ENCODE data around the gene ATF1.
"Not testable (repeated sequence)": the region's sequence is repeated elsewhere in the genome, so short reads cannot be mapped to it uniquely, and the experiment has no call there.

The ATF1 gene

DNA sequence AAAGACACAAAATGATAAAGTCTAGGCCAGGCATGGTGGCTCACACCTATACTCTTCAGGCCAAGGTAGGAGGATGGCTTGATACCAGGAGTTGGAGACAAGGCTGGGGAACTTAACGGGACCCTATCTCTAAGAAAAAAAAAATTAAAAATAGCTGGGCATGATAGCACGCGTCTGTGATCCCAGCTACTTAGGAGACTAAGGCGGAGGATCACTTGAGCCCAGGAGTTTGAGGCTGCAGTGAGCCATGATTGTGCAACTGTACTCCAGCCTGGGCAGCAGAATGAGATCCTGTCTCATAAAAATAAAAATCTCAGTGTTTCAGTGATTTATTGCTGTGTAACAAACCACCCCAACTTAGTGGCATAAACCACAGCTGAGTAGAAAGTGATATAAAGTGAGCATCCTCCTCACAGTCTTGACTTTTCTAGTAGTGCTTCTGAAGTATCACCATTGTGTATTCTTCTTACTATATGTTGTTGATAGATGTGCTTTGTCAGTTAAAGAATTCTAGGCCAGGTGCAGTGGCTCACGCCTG lies 10.6 kb upstream of the ATF1 start:
- DNase-seq, result no peak

DNA sequence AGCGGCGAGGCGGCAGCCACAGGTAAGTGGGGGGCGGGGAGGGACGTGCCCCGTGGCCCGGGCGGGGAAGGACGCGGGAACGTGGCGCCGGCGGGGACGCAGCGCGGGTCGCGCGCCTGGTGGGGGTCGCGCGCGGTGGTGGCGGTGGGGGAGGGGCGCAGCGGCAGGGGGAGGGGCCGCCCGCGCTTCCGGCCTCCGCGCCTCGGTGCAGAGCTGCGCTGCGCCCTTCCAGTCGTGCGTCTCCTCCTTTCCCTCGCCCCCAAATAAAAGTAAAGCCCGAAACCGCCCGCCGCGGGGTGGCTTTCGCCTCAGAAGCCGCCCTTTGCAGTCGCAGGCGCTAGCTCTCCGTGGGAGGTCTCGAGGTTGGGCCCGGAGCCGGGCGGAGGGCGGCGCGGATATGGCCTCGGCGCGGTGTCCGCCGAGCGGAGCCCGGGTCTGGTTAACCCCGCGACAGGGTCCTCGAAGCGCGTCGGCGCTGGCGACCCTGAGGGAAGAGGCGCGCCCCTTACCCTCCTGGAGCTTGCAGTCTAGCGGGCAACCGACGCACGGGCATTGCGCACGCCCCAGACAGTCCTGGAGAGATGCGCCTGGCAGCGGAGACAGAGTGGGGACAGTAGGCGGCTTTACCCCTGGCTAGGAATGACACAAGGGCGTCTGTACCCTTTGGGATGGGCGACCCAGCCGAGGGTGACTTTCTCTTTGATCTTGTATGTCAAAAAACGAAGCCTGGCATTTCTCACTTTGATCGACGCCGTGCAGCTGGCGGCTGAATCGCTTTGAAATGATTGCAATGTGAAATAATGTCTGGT lies 589 bp downstream of the ATF1 start:
- DNase-seq, result peak; percentile 69

DNA sequence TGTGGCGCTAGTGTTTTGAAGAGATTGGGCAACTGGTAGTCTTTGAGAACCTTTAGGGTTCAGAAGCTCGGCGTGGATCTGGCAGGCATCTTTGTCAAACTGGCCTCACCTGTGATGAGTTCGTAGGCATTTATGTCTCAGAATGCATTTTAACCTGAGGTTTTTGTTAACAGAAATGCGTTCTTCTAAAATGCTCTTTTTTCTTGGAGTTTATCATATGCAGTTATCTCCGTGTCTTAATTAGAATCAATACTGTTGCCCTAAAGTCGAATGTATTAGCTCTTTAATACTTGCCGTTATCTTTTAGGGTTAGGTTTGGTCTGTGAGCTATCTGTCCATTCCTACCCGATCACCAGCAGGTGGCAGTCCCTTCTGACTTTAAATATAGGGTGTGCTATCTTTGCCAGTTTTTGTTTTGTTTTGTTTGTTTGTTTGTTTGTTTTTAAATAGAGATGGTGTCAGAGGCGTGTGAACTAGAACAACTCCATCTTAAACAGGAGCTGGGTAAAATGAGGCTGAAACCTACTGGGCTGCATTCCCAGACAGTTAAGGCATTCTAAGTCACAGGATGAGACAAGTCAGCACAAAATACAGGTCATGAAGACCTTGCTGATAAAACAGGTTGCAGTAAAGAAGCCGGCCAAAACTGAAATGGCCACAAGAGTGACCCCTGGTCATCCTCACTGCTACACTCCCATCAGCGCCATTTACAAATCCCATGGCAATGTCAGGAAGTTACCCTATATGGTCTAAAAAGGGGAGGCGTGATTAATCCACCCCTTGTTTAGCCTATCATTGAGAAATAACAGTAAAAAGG lies 1.4 kb downstream of the ATF1 start:
- DNase-seq, result no peak

DNA sequence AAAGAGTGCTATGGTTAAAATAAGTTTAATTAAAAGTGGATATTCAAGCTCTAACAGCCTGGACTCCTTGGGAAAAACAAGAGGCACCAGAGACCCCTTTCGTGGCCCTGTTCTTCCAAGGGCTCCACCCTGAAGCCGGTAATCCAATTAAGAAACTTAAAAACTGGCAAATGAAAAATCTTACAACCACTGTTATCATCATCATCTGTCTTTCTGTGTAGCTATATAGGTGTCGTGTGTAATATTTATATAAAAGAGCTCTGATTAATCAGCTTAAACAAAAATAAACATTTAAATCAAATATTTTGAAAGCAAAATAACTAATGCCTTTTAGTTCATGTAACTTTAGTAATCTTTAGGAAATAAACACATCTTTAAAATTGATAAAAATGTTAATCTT lies 4.5 kb downstream of the ATF1 start:
- no peak for DNase-seq

DNA sequence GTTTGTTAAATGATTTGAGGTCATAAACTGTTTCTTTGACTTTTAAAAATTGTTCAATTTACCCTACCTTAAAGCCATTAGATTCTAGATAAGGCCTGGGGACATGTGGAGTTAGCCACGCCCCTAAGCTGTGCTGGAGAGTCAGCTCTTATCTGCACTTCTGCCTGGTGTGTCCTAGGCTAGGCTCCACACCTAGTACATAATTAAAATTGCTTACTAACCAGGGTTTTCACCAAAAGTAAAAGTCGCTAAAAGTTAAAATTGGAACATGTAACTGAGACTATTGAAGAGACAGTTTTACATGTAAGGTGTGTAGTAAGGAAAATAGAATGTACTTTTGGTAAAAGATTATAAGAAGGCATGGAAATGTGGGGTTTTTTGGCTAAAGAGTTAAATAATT lies 4.9 kb downstream of the ATF1 start:
- DNase-seq, result not testable (repeated sequence)

DNA sequence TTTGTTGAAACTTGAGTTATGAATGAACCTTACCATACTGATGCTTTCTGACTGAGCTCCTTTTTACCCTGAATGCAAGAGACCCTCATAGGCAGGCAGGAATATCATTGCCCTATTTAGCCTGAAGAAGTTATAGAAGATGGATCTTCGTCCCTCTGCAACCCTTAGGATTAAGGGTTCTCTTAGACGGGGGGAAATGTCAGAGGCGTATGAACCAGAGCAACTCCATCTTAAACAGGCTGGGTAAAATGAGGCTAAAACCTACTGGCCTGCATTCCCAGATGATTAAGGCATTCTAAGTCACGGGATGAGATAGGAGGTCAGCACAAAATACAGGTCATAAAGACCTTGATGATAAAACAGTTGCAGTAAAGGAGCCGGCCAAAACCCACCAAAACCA lies 7.5 kb downstream of the ATF1 start:
- no peak for DNase-seq

DNA sequence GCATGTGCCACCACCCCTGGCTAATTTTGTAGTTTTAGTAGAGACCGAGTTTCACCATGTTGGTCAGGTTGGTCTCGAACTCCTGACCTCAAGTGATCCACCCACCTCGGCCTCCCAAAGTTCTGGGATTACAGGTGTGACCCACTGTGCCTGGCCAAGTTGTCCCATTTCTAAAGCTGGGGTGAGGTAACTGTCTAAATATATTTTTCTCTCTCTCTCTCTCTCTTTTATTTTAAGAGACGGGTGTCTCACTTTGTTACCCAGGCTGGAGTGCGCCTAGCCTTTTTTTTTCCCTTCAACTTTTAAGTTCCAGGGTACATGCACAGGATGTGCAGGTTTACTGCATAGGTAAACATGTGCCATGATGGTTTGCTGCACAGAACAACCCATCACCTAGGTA lies 8.6 kb downstream of the ATF1 start:
- no peak for DNase-seq

DNA sequence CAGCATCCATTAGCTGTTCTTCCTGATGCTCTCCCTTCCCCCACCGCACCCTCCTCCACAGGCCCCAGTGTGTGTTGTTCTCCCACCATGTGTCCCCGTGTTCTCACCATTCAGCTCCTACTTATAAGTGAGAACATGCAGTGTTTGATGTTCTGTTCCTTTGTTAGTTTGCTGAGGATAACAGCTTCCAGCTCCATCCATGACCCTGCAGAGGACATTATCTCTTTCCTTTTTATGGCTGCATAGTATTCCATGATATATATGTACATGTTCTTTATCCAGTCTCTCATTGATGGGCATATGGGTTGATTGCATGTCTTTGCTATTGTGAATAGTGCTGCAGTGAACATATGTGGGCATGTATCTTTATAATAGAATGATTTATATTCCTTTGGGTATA lies 9.0 kb downstream of the ATF1 start:
- no peak for DNase-seq

DNA sequence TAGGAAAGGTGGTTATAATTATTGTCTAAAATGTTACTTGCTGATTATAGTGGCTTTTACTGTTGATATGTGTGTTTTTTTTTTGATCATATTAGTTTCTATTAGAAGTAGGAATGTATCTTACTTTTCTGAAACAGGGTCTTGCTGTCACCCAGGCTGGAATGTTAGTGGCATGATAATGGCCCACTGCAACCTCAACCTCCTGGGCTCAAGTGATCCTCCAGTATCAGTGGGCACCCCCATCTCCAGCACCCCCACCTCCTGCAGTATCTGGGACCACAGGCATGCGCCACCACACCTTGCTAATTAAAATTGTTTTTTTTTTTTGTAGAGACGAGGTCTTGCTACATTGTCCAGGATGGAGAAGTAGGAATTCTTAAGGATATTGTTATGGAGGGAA lies 11.3 kb downstream of the ATF1 start:
- DNase-seq, result no peak

DNA sequence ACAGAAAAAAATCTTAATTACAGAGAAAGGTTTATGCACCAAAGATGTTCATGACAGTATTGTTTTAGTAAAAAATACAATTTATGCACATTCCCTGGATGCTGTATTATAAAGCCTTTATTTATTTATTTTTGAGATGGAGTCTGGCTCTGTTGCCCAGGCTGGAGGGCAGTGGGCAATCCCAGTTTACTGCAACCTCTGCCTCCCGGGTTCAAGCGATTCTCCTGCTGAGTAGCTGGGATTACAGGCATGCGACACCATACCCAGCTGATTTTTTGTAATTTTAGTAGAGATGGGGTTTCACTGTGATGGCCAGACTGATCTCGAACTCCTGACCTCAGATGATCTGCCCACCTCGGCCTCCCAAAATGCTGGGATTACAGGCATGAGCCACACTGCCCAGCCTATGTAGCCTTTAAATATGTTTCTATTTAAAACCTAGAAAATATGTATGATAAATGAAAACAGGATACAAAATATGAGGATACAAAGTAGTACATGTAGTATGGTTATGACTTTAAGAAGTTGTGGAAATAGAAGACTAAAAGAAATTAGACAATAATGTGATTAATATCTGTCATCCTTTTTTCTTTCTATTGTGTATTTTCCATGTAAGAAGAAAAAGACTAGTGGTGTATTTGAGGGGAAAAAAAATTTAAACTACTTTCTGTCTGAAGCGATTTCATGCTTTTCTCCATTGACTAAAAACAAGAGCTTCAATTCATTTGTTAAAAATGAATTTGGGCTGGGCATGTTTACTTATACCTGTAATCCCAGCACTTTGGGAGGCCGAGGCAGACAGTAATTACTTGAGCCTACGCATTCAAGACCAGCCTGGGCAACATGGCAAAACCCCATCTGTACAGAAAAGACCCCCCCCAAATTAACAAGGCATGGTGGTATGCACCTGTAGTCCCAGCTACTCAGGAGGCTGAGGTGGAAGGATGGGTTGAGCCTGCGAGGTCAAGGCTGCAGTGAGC lies 13.1 kb downstream of the ATF1 start:
- DNase-seq, result no peak

DNA sequence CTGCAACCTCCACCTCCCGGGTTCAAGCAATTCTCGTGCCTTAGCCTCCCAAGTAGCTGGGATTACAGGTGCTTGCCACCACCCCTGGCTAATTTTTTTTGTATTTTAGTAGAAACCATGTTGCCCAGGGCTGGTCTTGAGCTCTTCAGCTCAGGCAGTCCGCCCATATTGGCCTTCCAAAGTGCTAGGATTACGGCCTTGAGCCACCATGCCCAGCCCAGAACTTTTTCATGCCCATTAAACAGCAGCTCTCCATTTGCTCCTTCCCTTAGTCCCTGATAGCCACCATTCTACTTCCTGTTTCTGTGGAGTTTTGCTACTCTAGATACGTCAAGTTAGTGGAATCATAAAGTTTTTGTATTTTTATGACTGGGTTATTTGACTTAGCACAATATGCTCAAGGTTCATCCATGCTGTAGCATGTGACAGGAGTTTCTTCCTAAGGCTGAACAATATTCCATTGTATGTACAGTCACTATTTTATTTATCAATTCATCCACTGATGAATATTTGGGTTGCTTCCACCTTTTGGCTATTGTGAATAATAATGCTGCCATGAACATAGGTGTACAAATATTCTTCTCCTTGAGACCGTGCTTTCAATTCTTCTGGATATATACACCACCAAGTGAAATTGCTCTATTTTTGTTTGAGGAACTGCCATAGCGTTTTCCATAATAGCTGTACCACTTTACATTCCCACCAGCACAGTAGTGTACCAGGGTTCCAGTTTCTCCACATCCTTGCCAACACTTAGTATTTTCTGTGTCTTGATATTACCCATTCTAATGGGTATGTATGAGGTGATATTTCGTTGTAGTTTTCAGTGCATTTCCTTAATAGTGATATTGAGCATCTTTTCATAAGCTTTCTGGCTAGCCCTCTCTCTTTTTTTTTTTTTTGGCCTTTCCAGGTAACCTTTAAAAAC lies 15.0 kb downstream of the ATF1 start:
- DNase-seq, result no peak

DNA sequence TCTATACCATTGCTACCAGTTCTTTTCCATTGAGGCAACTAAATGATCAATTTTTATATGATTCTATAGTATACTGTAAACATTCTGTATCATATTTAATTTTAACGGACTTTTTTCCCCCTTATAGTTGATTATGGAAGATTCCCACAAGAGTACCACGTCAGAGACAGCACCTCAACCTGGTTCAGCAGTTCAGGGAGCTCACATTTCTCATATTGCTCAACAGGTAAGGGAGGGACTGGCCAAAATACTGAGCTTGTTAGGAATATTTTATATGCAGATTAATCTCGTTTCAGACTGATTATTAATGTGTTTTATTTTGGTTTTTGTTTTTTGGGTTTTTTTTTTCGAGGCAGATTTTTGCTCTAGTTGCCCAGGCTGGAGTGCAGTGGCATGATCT lies 16.1 kb downstream of the ATF1 start:
- no peak for DNase-seq

DNA sequence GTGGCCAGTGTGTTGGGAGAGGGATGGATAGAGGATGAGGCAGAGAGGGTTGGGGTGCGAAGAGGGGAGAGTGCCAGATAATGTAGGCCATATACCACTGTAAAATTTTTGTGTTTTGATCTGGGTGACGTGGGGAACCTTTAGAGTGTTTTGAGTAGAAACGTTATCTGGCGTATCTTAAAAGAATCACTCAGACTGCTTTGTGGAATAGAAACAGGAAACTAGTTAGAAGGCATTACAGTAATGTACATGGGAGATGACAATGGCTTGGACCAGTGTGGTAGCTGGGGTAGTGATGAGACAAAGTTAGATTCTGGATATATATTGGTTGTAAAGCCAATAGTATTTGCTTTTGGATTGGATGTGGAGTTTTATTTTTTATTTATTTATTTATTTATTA lies 20.6 kb downstream of the ATF1 start:
- DNase-seq, result no peak

DNA sequence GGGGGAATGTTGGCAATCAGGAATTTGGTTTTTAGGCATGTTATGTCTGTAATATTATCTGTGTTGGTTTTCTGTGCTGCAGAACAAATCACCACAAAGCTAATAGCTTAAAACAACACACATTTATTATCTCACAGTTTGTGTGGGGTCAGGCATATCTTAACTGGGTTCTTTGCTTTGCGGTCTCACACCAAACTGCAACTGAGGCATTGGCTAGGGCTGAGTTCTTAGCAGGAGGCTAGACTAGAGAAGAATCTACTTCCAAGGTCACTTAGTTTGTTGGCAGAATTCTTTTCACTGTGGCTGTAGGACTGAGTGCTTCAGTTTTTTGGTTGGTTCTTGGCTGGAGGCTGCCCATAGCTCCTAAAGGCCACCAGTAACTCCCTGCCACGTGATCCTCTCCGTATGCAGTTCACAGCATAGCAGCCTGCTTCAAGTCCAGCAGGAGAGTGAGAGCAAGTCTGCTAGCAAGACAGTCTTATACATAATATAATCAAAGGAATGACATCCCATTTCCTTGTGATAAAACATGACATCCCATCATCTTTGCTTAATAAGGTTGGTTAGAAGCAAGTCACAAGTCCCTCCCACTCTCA lies 21.6 kb downstream of the ATF1 start:
- no peak for DNase-seq

DNA sequence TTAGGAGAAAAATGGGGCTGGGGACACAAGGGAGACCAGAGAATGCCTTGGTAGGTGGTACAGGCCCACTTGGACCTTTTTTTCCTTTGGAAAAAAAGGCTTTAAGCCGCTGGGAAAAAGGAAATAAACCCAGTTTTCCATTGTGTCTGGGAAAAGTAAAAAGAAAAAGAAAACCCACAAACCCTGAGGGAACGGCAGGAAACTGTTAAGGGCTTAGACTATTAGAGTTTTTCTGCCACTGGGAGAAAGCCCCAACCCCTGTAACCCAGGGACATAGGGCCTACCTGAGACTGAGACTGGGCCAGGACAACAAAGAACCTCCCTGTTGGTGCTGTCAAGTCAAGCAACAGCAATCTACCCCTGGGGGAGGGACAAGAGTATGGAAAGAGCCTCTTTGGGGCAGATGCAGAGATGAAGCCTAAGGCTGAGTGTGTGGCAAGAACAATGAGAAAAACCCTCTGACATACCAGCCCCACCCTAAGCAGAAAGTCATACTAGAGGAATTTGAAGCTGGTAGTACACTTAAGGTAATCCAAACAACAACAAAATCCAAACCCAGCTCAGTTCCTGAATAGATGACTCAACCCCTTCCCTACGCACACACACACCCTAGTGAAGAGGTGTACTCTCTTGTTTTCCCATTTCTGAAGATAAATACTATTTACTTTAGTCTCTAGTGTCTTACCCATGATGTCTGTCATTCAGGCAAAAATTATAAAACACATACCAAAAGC lies 22.8 kb downstream of the ATF1 start:
- no peak for DNase-seq

DNA sequence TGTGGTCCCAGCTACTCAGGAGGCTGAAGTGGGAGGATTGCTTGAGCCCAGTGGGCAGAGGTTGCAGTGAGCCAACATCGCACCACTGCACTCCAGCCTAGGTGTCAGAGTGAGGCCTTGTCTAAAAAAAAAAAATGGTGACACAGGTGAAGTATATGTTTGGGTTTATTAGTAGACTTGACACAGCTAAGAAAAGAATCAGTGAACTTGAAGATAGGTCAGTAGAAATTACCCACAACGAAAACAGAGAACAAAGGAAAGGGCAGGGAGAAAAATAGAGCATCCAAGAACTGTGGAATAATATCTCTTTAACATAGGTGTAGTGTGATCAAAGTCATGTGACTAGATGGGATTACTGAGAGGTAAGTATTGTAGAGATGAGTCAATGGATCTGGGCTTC lies 23.7 kb downstream of the ATF1 start:
- DNase-seq, result no peak

DNA sequence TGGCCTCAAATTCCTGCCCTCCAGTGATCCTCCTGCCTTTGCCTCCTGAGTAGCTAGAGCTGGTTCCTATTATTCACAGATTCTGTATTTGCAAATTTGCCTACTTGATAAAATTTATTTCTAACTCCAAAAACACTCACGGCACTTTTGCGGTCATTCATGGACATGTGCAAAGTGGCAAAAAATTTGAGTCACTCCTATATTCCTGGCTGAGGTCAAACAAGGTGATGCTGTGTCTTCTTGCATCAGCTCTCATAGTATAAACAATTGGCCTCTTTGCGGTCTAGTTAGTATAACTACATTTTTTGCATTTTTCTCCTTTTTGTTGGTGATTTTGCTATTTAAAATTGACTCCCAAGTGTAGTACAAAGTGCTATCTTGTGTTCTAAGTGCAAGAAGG lies 24.7 kb downstream of the ATF1 start:
- no peak for DNase-seq

DNA sequence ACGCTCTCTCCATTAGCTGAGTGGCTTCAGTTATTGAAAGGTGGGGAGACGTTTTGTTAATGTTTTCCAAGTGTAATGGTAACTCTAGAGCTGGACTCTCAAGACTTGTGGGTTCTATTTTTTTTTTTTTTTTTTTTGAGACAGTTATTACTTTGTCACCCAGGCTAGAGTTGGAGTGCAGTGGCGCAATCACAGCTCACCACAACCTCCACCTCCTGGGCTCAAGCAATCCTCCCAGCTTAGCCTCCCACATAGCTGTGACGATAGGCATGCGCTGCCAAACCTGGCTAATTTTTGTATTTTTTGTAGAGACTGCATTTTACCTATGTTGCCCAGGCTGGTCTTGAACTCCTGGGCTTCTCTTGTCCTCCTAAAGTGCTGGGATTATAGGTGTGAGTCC lies 26.2 kb downstream of the ATF1 start:
- no peak for DNase-seq

DNA sequence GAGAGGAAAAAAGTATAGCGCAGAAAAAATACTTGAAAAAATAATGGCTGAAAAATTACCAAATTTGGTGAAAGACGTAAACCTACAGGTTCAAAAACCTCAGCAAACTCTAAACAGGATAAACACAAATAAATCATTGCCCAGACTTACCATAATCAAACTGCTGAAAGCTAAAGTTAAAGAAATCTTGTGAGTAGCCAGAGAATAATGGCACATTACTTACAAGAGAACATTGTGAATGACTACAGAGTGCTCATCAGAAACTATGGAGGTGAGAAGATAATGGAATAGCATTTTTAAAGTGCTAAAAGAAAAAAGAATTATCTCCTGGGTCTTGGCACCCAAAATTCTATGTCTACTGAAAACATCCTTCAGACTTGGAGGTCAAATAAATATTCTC lies 36.0 kb downstream of the ATF1 start:
- no peak for DNase-seq

DNA sequence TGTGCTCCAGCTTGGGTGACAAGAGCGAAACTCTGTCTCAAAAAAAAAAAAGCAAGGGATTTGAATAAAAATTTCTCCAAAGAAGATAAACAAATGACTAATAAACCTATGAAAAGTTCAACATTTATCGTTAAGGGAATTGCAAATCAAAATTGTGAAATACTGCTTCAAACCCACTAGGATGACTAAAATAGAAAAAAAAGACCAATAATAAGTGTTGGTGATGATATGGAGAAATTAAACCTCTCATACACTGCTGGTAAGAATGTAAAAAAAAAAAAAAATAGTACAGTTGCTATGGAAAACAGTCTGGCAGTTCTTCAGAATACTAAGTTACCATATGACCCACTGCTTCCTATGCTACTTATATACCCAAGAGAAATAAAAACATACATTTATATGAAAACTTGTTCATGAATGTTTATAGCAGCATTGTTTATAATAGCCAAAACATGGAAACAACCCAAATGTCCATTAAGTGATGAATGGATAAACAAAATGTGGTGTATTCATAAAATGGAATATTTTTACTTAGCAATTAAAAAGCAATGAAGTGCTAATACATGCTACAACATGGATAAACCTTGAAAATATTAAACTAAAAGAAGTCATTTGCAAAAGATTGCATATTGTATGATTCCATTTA lies 39.5 kb downstream of the ATF1 start:
- no peak for DNase-seq
